Right hindlimb (tissue), 1 donor: ENCODE results near the gene TCERG1L.
A peak's percentile ranks its signal among the peaks of the same experiment; 100 is the strongest.
"Not testable (repeated sequence)": the region's sequence is repeated elsewhere in the genome, so short reads cannot be mapped to it uniquely, and the experiment has no call there.

Experiments
- DNase-seq: peaks from one replicate; pipeline ENCODE4 v3.0.0-alpha.2; 2018

TCERG1L gene

DNA sequence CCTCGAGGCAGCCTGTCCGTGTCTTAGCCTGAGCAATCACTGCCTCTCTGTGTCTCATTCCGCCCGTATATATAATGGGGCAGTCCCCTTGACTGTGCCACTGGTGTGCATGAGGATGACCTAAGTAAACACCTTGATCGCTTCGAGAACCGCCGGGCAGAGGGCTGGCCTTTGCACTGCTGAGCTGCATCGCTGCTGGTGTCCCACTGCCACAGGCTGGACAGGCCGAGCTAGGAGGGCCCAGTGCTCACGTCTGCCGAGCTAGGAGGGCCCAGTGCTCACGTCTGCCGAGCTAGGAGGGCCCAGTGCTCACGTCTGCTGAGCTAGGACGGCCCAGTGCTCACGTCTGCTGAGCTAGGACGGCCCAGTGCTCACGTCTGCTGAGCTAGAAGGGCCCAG, 232.6 kb downstream of the TCERG1L start:
- DNase-seq, result not testable (repeated sequence)

DNA sequence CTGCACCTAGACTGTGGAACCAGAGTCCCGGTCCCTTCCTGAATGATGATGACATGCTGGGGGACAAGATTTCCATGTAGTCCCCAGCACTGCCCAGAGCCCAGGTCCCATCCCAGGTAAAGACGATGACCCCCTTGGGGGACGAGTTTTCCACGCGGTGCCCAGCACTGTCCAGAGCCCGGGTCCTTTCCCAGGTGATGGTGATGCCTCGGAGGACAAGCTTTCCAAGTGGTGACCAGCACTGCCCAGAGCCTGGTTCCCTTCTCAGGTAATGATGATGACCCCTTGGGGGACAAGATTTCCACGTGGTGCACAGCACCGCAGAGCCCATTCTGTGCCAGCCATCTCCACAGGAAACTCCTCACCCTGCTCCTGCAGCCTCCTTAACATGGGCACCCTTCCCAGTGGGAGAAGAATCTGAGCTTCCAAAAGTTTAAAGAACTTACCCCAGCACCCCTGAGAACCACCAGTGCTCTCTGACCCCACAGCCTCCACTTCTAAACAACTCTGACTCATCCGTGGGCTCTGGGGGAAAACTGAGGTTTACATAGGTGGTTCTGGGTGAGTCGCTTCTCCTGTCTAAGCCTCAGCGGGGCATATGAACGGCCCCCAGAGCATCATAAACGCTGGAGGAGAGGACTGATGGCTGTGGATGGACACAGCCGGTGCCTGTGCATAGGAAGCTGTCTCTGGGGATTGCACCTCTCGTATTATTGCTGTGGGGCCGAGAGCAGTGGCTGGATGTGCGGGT, 233.2 kb downstream of the TCERG1L start:
- DNase-seq, result no peak

DNA sequence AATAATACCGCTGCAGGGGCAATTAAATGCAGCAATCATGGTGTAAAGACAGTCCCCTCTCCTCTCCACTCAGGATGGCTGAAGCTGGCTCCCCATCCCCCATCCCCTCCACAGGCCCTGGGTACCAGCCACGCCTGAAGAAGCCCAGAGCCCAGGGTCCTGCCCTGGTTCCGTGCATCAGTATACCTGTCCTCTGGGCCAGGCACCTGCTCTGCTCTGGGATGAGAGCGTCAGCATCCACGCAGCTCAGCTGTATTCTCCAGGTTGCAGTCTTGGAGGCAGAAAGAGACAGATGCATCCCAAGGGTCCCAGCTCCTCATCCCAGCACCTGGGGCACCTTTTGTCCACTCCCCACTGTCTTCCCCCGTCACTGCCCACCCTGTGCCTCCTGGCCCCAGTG, 233.8 kb downstream of the TCERG1L start:
- no peak for DNase-seq

DNA sequence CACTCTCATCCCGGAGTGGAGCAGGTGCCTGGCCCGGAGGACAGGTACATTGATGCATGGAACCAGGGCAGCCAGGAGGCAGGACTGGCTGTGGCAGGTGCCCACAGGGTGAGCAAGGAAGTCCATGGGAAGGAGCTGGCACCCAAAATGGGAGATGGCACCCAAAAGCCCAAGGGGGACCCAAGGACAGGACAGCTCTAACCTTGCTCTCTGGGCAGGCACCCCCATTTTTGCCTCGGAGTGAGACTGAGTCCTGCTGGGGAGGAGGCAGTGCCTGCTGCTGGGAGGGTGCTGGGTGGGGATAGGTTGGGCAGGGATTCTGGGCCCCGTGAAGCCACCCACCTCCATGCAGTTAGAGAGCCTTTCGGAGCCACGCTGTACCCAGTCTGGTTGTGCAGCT, 234.5 kb downstream of the TCERG1L start:
- no peak for DNase-seq

DNA sequence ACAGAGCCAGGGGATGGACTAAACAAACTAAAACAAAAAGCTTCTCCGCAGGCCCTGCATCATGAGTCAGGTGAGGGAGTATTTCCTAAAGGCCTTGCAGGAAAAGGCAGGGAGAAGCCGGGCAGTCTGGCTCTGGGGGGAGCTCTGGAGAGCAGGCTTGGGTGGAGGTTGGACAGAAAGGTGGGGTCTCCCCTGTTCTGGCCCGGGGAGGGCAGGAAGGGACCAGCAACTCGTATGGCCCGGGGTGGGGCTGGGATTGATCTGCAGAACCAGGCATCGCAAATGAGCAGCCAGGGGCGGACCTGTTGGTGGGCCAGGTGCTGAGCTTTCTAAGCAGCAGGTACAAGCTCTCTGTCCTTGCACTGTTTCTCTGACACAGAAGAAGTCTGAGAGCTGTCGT, 235.2 kb downstream of the TCERG1L start:
- DNase-seq, result no peak

DNA sequence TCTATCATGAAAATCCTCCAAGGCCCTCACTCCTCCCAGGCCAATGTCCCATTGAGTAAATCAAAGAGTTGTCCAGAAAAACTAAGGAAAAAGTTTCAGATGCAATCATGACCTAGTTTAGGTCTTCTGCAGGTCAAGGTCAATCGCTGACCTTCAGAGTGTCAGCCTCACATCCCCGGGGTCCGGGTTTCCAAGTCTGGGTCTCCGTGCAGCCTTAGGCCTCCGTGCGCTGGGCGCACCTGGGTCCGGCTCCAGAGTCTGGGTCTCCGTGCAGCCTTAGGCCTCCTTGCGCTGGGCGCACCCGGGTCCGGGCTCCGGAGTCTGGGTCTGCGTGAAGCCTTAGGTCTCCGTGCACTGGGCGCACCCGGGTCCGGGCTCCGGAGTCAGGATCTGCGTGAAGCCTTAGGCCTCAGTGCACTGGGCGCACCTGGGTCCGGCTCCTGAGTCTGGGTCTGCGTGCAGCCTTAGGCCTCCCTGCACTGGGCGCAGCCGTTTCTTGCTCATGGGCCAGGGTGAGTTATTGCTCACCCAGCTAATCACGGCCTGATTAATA, 236.2 kb downstream of the TCERG1L start:
- DNase-seq, result no peak

DNA sequence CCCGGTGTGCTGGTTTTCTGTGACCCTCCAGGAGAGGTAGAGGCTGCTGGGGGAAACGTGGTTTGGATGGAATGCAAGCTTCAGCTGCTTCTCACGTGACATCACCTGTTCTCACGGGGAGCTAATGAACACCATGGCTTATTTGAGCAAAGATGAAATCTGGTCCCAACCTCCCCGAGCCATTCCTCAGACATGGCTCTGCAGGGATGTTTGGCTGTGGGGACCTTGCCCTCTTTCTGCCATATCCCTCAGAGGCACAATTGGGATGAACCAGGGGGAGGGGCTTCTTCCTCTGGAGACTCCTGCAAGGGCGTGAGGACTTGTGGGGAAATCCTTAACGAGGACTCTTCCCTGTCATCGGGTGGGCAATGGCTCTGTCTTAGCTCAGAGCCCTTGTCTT, 236.8 kb downstream of the TCERG1L start:
- DNase-seq, result no peak

DNA sequence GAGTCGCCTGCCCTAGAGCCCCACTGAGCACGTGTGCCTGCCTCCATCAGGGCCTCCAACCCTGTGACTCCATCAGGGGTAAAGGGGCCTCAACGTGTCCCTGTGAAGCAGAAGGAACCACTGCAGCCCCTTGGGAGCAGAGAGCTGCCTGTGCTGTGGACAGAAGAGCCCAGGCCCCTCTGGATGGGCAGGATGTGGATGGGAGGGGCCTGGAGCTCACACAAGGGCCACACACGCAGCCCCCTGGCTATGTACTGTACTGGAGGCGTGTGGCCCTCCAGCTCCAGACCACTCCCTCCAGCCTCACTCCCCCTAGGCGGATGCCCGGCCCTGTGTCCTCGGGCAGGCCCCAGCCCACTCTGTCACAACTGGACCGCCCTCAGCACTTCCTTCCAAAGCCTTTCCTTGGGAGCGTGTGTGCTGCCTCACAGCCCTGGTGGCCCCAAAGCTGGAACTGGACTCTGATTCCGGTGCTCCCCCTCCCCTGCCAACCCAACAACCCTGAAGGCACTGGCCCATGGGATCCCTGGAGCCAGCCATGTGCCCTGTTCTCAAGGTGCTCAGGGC, 238.0 kb downstream of the TCERG1L start:
- no peak for DNase-seq

DNA sequence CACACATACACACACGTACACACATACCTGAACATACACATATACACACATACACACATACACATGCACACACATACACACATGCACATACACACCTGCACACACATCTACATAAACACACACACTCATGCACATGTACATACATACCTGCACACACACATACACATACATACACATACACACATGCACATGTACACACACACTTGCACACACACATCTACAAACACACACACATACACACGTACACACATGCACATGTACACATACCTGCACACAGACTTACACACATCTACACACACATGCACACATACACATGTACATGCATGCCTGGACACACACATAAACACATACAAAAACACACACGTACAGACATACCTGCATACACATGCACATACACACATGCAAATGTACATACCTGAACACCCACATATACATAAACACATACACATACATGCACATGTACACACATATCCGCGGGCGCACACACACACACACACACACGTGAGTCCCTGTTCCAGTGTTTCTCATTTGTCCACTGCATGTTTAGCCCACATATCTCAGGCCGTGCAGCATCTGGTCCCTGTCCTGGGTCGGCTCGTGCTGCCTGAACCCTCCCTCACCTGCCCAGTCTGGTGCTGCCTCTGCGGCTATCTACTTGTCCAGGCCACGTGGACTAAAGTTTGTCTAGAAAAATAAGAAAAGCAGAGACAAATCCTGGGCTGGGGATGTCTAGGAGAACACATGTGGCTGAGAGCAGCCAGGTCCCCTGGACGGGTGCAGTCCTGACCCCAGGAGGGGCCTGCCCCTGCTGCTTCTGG, 238.7 kb downstream of the TCERG1L start:
- DNase-seq, result no peak

DNA sequence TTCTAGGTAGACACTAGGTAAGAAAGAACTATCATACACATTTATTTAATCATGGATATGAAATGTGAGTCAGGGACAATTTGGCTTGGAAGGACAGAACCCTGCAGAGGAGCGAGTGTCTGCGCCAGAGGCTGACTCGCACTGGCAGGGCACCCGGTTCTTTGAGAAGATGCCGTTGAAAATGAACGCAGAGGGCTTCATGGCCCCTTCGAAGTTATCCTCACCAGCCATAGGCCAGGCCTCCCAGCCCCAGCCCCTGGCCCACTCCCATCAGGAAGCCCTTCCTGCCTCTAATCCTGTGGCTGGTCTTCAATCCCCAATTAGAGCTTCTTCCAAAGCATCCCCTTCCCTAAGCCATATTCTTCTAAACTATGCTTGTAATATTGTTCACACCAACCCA, 239.8 kb downstream of the TCERG1L start:
- DNase-seq, result no peak

DNA sequence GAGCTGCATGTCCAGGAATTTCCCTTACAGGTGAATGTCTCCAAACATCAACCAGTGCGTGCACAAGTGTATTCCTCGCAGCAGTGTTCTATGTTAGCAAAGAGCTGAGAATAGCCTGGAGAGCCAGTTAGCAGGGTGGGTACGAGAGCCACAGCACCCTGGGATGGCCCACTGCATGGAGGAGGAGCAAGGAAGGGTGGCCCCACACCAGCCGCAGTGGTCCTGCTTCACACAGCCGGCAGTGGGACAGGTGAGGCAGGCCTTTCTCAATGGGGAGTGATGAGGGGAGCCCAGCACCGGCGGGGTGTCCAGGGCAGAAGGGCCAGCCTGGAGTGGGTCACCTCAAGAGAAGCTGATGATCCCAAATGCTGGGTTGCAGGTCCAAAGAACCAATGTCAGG, 240.7 kb downstream of the TCERG1L start:
- DNase-seq, result no peak

DNA sequence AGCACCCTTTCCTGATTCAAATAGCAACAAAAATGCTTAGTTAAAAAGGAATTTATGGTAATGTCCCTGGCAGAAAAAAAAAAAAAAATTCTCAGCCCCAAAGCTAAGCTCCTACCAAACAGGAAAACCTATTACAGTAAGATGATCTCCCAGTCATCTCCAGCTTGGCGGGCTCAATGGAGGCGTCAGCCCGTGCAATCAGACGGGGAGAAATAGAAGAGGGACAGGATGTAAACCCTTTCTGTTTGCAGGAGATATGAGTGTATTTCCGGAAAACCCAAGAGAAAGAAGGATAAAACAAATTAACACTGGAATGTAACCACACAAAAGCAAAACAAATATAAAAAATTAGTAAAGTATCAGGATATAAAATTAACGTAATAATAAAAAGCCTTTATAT, 242.8 kb downstream of the TCERG1L start:
- DNase-seq, result no peak

DNA sequence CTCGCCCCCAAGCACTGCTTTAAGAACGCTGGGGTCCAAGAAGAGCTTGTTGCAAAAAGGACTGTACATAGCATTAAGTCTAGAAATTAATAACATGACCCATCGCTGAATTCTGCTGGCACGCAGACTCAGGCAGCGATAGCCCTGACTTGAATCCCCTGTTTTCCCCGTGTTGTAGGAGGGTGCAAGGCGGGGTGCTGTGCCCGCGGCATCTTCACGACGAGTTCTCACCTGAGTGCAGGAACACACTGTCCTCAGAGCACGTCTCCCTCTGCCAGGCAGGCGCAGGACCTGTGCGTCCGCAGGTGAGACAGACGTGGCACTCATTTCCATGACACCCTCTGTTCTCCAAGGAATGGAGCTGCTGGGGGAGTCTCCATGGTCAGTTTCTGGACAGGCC, 243.2 kb downstream of the TCERG1L start:
- DNase-seq, result no peak

DNA sequence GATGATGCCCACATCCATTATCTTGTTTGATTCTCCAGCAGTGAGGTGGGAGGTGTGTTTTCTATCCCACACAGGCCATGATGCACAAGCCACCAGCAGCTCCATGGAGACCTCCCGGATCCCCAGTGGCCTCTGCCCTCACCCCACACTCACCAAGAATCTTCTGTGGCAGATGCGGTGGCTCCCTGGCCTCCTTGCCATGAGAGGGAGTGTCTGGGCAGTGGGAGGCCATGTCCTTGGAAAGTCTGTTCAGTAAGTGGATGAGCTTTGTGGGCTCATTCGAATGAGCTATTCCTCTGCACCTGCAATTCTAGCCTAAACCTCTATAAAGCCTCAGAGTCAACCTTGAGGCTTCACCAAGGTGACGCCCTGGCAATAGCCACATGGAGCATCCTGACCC, 243.8 kb downstream of the TCERG1L start:
- DNase-seq, result no peak

DNA sequence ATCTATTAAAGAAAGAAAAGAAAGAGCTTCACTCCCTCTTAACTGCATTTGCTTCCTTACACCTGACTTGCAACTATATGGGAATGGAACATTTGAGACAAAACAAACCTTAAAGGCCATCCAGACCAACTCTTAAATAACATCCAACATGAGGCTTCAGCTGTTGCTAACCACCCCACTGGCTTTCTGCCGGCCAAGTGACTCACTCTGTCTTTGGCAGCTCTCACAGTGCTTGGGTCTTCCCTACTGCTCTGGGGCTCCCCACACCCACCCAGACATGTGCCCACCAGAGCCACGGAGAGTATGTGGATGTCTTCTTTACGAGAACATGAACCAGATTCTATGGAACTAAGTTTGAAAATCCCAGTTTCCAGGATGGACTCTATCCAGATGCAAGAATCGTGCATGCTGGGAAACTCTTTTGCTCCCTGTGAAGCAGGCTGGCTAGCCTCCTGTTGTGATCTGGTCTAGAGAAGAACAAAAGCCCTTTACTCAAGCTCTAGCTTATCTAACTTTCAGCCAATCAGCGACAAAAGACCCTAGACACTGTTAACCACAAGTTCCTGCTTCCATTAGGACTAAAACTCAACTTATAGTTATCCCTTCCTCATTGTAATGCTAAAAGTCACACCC, 245.7 kb downstream of the TCERG1L start:
- DNase-seq, result peak; percentile 46

DNA sequence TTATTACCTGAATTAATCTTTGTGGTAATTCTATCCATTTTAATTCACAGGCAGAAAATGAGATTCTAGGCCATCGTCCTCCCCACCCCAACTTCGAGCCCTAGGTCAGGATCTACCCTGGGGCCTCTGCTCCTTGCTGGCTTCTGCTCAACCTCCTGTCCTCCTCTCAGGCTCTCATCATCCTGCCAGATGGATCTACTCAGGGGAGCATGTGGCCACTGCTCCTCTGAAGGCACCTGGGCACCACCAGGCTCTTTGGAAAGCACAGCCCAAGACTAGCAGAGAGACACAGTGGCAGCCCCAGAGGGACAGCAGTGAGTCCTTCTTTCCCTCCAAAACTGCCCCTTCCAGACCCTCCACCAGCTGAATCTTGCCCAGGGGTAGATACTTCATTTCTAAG, 248.2 kb downstream of the TCERG1L start:
- no peak for DNase-seq

DNA sequence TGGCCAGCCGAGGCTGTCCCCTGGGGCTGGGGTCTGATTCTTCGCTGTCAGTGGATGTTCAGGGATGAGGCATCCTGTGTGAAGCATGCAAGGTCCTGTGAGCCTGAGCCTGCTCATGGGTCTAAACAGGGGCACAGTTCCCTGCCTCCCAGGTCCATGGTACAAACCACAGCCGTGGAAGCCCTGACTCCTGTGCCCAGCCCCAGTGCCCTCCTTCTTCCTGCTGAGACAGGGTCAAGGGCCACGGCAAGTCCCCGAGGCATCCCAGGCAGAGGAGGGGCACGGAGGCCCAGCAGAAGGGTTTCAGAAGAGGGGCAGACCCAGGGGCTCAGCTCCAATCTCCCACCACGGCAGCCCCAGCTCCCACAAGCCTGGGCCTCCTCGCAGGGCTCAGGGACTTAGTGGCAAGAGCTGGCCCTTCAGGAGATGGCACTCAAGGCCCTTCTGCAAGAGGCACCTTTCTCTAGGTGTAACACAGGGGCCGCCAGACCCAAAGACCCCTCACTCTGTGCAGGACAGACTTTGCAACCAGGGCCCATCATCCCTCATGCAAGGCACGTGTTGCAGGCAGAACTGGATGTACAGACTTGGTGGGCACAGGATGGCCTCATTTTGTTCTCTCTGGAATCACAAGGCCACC, 248.8 kb downstream of the TCERG1L start:
- DNase-seq, result no peak

DNA sequence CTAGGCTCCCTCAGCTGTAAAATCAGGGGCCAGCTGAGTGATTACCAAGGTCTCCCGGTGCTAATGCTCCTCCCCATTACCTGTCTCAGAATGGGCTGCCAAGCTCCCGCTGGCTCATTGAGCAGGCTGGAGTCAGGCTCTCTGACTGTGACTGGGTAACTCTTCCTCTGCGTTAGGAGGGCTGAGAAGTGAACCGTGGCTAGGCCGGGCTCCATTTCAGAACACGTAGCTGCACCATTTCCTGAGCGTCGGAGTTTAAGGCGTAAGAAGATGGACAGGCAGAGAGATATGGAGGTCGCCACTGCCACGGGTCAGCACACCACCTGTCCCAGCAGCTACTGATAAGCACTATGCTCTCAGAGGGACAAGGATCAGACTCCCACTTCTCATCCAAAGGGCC, 250.3 kb downstream of the TCERG1L start:
- no peak for DNase-seq

DNA sequence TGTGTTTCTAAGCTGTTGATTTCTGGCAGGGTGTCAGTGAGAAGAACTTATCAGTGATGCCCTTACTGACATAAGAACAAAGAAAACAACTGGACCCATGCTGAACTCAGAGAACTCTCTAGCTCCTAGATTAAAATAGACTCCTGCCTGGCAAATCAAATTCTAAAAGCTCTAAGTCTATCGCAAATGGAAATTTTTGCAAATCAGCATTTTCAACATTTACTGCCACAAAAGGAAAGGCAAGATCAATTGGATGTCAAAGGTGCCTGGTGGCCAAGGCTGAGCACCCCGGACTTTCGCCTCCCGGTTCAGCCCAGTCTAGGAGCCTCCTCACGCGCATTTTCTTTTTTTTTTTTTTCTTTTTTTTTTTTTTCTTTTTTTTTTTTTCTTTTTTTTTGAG, 251.6 kb downstream of the TCERG1L start:
- no peak for DNase-seq

DNA sequence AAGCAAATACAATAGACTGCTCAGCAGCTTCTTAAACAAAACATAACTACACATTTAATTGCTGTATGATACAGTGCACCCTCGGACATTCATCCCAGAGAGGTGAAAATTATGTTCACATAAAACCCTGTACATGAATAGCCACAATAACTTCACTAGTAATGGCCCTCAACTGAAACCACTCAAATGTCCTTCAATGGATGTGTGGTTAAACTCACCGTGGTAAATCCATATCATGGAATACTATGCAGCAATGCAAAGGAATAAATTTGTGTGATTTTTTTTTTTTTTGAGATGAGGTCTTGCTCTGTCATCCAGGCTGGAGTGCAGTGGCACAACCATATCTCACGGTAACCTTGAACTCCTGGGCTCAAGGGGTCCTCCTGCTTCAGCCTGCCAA, 252.7 kb downstream of the TCERG1L start:
- DNase-seq, result no peak

DNA sequence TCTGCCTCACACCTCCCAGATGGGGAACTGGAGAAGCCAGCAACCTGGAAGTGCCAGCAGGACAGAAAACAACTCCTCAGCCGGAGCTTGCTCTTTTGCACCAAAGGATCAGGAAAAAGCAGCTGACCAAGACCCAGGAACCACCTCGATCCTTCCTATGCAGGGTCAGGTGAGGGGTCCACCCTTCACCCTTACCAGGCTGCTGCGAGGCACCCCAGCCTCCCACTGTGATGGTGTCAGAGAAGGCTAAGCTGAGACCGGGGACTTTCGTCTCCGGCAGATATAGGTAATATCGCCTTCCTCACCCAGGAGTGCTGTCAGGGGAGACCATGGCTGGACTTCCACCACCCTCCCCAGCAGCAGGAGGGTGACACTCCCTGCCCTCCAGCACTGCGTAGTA, 254.7 kb downstream of the TCERG1L start:
- DNase-seq, result no peak

DNA sequence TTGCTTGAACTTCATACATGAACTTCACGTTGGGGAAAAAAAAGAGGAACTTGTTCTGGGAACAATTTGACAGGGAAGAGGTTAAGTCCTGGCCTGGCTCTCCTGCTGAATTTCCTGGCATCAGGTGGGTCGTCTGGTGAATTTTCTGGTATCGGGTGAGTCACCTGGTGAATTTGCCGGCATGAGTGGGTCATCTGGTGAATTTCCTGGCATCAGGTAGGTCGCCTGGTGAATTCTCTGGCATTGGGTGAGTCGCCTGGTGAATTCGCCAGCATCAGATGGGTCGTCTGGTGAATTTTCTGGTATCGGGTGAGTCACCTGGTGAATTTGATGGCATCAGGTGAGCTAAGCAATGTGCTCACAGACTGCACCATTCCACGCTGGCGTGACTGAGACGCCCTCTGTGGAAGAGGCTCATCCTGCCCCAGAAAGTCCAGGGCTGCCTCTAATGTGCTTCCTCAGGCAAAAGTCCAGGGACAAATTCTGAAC, 255.4 kb downstream of the TCERG1L start:
- DNase-seq, result no peak

DNA sequence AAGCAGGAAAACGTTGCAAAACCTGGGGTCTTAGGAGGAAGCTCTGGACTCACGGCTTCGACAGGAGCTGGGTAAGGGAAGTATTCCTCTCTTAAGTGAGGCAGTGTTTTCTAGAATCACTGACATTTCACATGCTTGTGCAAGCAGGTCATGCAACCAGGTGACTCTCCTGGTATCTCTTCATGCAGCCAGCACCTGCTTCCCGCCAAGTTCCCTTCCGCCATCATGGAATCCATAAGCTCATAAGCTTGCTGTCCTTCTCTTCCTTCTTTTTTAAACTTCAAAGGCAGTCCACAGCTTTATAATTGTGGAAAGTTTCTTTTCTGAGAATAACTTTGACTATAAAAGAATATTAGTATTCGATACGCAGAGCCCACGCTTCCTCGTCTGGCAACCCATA, 256.1 kb downstream of the TCERG1L start:
- no peak for DNase-seq
